K562 (cell line): Measurements from ENCODE around the gene SLC5A10. TPM values are rescaled to one million over a fixed set of nuclear protein-coding genes. Genes with fewer than 3 reads are reported as not detected.

Source experiments
- ATAC-seq: fragments of 200-7000 bp; cut with Tn5 transposase; 3 replicates; pipeline ENCODE4 v1.9.1; 2020; ENCODE audit warnings: moderate library complexity
- BruUV-seq: library from RNA; stranded (reverse); fragments of 400-500 nt; replicated peaks from 2 replicates; lab custom pipeline; 2021; lab: Mats Ljungman, UMichigan
- CTCF ChIA-PET: fragments of 300-600 bp; formaldehyde crosslinking; extraction: SDS; loops from one replicate; lab custom pipeline; 2021; ENCODE audit warnings: low intra/inter-chr PET ratio; lab: Yijun Ruan, JAX
- POLR2A ChIA-PET: fragments of 300-600, 350-650 bp; sonication (Branson Sonifier 250); formaldehyde crosslinking; extraction: SDS; loops from one replicate; lab custom pipeline; 2021; ENCODE audit warnings: antibody characterized with exemption, inconsistent platforms; lab: Yijun Ruan, JAX
- DNase-seq, 4 experiments: peaks; one replicate each; pipeline versions ENCODE4 v3.0.0 to v3.0.0-alpha.2; 2011 to 2018; ENCODE audit warnings: low spot score in 3 of 4, mixed read lengths in 3 of 4; ENCODE audit errors: extremely low read depth in 1 of 4
- FAIRE-seq: peaks from 2 replicates; lab custom pipeline; 2011; peaks lifted over from hg19 to GRCh38; lab: Jason Lieb, UNC
- H2AFZ ChIP-seq: 2 replicates; pipeline ENCODE4 v1.6.0; 2011; ENCODE audit warnings: low read depth, low read length, control low read depth, inconsistent platforms
- H3K27ac ChIP-seq: fragments of 200-600 bp; 3 replicates; pipeline ENCODE4 v1.8.0; 2011; ENCODE audit warnings: low read depth, mild to moderate bottlenecking, control low read depth, inconsistent platforms, low read length, moderate library complexity, mixed read lengths; ENCODE audit errors: extremely low read depth
- H3K27me3 ChIP-seq, 2 experiments: fragments of 300-600 bp in 1 of 2; 2 replicates in 1 of 2; 3 replicates in 1 of 2; pipeline versions ENCODE4 v1.6.0 to v1.8.0; 2011; ENCODE audit warnings: inconsistent platforms in 2 of 2, low read length in 2 of 2, mild to moderate bottlenecking in 1 of 2, mixed read lengths in 1 of 2, moderate library complexity in 1 of 2; ENCODE audit not compliant: control insufficient read depth in 2 of 2, insufficient read depth in 2 of 2
- H3K36me3 ChIP-seq: fragments of 300-600 bp; 3 replicates; pipeline ENCODE4 v1.8.0; 2011; ENCODE audit warnings: mild to moderate bottlenecking, low read length, inconsistent platforms; ENCODE audit not compliant: control insufficient read depth, insufficient read depth
- H3K4me1 ChIP-seq, 2 experiments: fragments of 200-600 bp in 1 of 2; replicated peaks in 1 of 2; 2 replicates in 1 of 2; 3 replicates in 1 of 2; pipeline versions ENCODE4 v1.5.1 to v1.8.0; 2011; ENCODE audit warnings: inconsistent platforms in 2 of 2, low read length in 2 of 2, mild to moderate bottlenecking in 1 of 2, mixed read lengths in 1 of 2, moderate library complexity in 1 of 2; ENCODE audit not compliant: control insufficient read depth in 2 of 2, insufficient read depth in 2 of 2
- H3K4me2 ChIP-seq: 2 replicates; pipeline ENCODE4 v1.6.1; 2011; ENCODE audit warnings: low read length, control low read depth, inconsistent platforms, mixed read lengths; ENCODE audit not compliant: insufficient read depth
- H3K4me3 ChIP-seq: fragments of 200-600 bp; sonication (generic), shearing (Covaris generic); 2 replicates; pipeline ENCODE4 v1.5.1; 2016; ENCODE audit warnings: control low read depth, inconsistent platforms
- H3K79me2 ChIP-seq: fragments of 200-600 bp; 3 replicates; pipeline ENCODE4 v1.8.0; 2011; ENCODE audit warnings: low read length, inconsistent platforms; ENCODE audit not compliant: control insufficient read depth, insufficient read depth
- H3K9ac ChIP-seq, 2 experiments: 2 replicates each; pipeline versions ENCODE4 v1.6.0 to v1.6.1; 2011; ENCODE audit warnings: low read depth in 2 of 2, low read length in 2 of 2, control low read depth in 1 of 2, inconsistent platforms in 1 of 2, mild to moderate bottlenecking in 1 of 2, mixed read lengths in 1 of 2; ENCODE audit not compliant: insufficient read depth in 1 of 2
- H3K9me1 ChIP-seq: one replicate; pipeline ENCODE4 v1.6.0; 2011; ENCODE audit warnings: inconsistent platforms, mild to moderate bottlenecking, low read length, moderate library complexity; ENCODE audit not compliant: control insufficient read depth, insufficient read depth
- H3K9me3 ChIP-seq: replicated peaks from 2 replicates; pipeline ENCODE4 v1.5.1; 2011; ENCODE audit warnings: low read depth, low read length, inconsistent platforms; ENCODE audit not compliant: control insufficient read depth, insufficient read depth
- H4K20me1 ChIP-seq: replicated peaks from 2 replicates; pipeline ENCODE4 v1.6.1; 2011; ENCODE audit warnings: low read length, inconsistent platforms, mixed read lengths; ENCODE audit not compliant: control insufficient read depth, insufficient read depth
- BRD9 ChIP-seq: fragments of 450-650 bp; IDR thresholded peaks from 2 replicates; pipeline ENCODE4 v1.6.1; 2018; ENCODE audit warnings: low read depth; ENCODE audit not compliant: partially characterized antibody
- DPF2 ChIP-seq: fragments of 450-650 bp; IDR thresholded peaks from 2 replicates; pipeline ENCODE4 v1.6.1; 2016
- HNRNPK ChIP-seq: fragments of 200-400 bp; formaldehyde crosslinking; IDR thresholded peaks from one replicate; pipeline ENCODE4 v1.6.1; 2018; ENCODE audit warnings: mild to moderate bottlenecking, low read depth, low read length; ENCODE audit not compliant: poor library complexity, severe bottlenecking
- KDM5B ChIP-seq: fragments of 200-600 bp; sonication (generic); IDR thresholded peaks from 2 replicates; pipeline ENCODE4 v1.6.1; 2012; ENCODE audit warnings: low read depth, mild to moderate bottlenecking, moderate library complexity, low read length, control low read depth, inconsistent platforms; ENCODE audit not compliant: insufficient replicate concordance
- PCBP1 ChIP-seq: fragments of 200-400 bp; formaldehyde crosslinking; IDR thresholded peaks from 2 replicates; pipeline ENCODE4 v1.6.1; 2018; ENCODE audit warnings: mild to moderate bottlenecking, low read depth, low read length; ENCODE audit not compliant: poor library complexity, severe bottlenecking
- PCBP2 ChIP-seq: fragments of 200-400 bp; formaldehyde crosslinking; IDR thresholded peaks from 2 replicates; pipeline ENCODE4 v1.6.1; 2018; ENCODE audit warnings: low read length, low read depth, mild to moderate bottlenecking, moderate library complexity; ENCODE audit not compliant: poor library complexity, severe bottlenecking
- RBM25 ChIP-seq: fragments of 200-400 bp; formaldehyde crosslinking; IDR thresholded peaks from 2 replicates; pipeline ENCODE4 v1.6.1; 2018; ENCODE audit warnings: low read length, low read depth, moderate library complexity; ENCODE audit not compliant: severe bottlenecking
- RFX1 ChIP-seq: fragments of 450-650 bp; IDR thresholded peaks from 2 replicates; pipeline ENCODE4 v1.6.1; 2016; ENCODE audit warnings: mild to moderate bottlenecking, moderate library complexity
- SP1 ChIP-seq: sonication (generic); formaldehyde crosslinking; IDR thresholded peaks from 2 replicates; pipeline ENCODE4 v1.8.1; 2022; ENCODE audit warnings: mild to moderate bottlenecking, missing genetic modification reagents
- ZNF717 ChIP-seq: fragments of 250-450 bp; sonication (Bioruptor Pico); IDR thresholded peaks from 2 replicates; pipeline ENCODE4 v1.5.0; 2021
- WGBS: fragments of 100-300 bp; shearing (Covaris generic); methylation state at CpG from one replicate; pipeline ENCODE4 v1.1.6; 2016; ENCODE audit warnings: low coverage, mixed read lengths; ENCODE audit not compliant: insufficient coverage; ENCODE audit errors: missing lambda C conversion rate; 5-methylcytosine and 5-hydroxymethylcytosine counted together
- in situ Hi-C: fragments of 300-500 bp; cut with MboI; formaldehyde crosslinking; loops from 4 replicates; pipeline ENCODE4 v1.15.0; 2018; ENCODE audit warnings: inconsistent platforms, mixed read lengths
- intact Hi-C: fragments of 100-400 bp; cut with micrococcal nuclease; formaldehyde crosslinking; loops from 2 replicates; pipeline ENCODE4 v1.14.2; 2022
- polyA plus RNA-seq, 8 experiments: library from polyadenylated mRNA; depleted of rRNA in 4 of 8; stranded (reverse) in 5 of 8; unstranded in 3 of 8; fragments of >200 nt; fragmentation: Nextera tagmentation in 2 of 8; fragmentation: Illumina TruSeq in 1 of 8; extraction: Ambion mirVana in 2 of 8; extraction: Trizol in 1 of 8; gene quantifications; 2 replicates each; pipeline versions ENCODE4 v1.2.1 to v1.2.3, GENCODE V29; 2011 to 2014; ENCODE audit warnings: inconsistent platforms in 1 of 8, missing spikeins in 1 of 8
- total RNA-seq, 7 experiments: library from RNA; depleted of rRNA in 6 of 7; stranded (reverse); fragments of >200 nt in 6 of 7; fragmentation: Illumina TruSeq in 2 of 7; extraction: Trizol in 2 of 7; gene quantifications; 2 replicates each; pipeline versions ENCODE4 v1.2.1 to v1.2.3, GENCODE V29; 2011 to 2021; ENCODE audit warnings: low replicate concordance in 1 of 7

The SLC5A10 gene
- total and polyA plus RNA-seq, 9 of the 15 experiments (the other 6 are each of a cell fraction or from before 2014, with no cell fraction given) = 0.03 to 0.09 (median 0.03) TPM; not detected in 5

DNA sequence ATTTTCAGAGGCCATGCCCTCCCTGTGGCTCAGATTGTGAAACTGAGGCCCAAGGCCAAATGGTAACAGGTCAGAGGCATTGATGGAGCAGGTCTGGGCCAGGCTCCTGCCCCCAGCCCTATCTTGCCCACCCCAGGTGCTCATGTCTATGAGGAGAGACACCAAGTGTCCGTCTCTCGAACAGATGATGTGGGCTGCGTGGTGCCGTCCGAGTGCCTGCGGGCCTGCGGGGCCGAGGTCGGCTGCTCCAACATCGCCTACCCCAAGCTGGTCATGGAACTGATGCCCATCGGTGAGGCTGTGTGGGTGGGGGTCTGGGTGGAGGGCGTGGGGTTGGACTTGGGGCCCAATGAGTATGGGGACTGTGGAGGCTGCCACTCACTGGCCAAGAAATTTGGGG is 61.3 kb downstream of the SLC5A10 start (continued):
- TF ChIP-seq RFX1 (no peak), ZNF717 (CRISPR knock-in tag) (no peak), SP1 (CRISPR knock-in tag) (no peak), KDM5B (no peak), PCBP2 (no peak)

DNA sequence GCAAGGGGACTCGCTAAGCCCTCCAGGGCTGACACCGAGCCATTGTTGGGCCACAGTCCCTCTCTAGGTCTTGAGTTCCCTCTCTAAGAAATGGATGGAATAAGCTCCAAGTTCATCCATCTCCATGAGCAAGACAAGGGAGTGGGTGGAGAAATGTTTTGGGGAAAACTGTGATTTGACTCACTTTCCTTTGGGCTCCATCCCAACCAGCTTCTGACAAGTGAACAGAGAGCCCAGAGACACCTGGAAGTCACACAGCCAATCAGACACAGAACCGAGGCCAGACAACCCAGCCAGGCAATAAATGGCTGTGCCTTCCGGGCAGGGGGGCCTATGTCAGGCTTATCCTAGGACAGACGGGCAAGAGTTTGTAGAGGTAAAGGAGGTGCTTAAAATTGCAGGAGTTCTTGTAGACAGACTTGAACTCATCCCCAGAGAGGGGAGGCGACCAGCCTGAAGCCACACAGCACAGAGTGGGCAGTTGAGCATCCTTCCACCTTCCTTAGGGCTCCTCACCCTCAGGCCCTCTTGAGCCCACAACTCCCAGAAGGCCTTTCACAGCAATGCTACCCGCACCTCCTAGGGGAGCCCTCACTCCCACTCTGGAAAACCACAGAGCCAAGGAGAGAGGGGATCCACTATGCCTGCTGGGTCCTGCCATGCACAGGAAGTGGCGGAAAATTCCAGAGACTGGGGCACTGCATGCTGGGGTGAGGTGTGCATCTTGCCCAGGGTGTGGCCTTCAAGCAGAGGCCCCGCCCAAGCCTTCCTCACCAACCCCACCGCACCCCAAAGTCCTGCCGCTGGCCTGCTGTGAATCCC is 62.1 kb downstream of the SLC5A10 start:
- BruUV-seq = no TSS peak
- TF ChIP-seq DPF2 = no peak
- peak; percentile 30 for TF ChIP-seq RBM25
- TF ChIP-seq PCBP1 = no peak
- no peak for TF ChIP-seq HNRNPK
- TF ChIP-seq BRD9 = peak; percentile 98
- intact Hi-C loops = no loop called here
- no peak overlapping the region for H3K4me3 ChIP-seq
- no peak overlapping the region for H3K9ac ChIP-seq
- ChIA-PET CTCF (no interaction called here), POLR2A (no interaction called here)
- DNase-seq (no peak), ATAC-seq (no peak), FAIRE-seq (no peak)
- H3K79me2 ChIP-seq = no peaks in the 10 kb centered on the region
- H3K27ac ChIP-seq = no peak overlapping the region
- H2AFZ ChIP-seq = no peak overlapping the region
- in situ Hi-C loops = no loop called here
- peaks cover 0 to 20% of the 10 kb centered on the region in 2 experiments; a peak in 3 of 5 replicates for H3K4me1 ChIP-seq
- 41% methylated on average over 9 of the region's 11 CpGs for WGBS
- no peaks in the 10 kb centered on the region for H3K27me3 ChIP-seq
- H3K9me1 ChIP-seq = no peaks in the 10 kb centered on the region
- no peaks in the 10 kb centered on the region for H4K20me1 ChIP-seq
- H3K9me3 ChIP-seq = no peaks in the 10 kb centered on the region
- no peak overlapping the region for H3K4me2 ChIP-seq
- H3K36me3 ChIP-seq = no peaks in the 10 kb centered on the region
